Metanephros (tissue), 2 donors: ENCODE results near the gene TM4SF4. TPM values are rescaled to one million over a fixed set of nuclear protein-coding genes. Genes with fewer than 3 reads are reported as not detected.

Experiments used
- small RNA-seq: library from RNA; depleted of rRNA; stranded (forward); fragments of <200 nt; gene quantifications from one replicate; pipeline ENCODE3, GENCODE V24; 2014; ENCODE audit warnings: low replicate concordance
- total RNA-seq: library from RNA; depleted of rRNA; stranded (reverse); fragments of >200 nt; gene quantifications from one replicate; pipeline ENCODE4 v1.2.3, GENCODE V29; 2014

TM4SF4 gene
- 0.58 TPM for total RNA-seq

GRCh38 chr3:149474250-149474817 is at the start of gene TM4SF4:
TSS of gene TM4SF4 (plus strand) at chr3:149474697. CDS start at chr3:149474878, 181 bp downstream.

Small RNA genes lying within 50 kb of the gene (small RNA-seq; reads per million reads assigned to genes)
- gene AC108751.2: not detected
- gene RNU6-1098P: not detected

Other genes starting within 250 kb of the TM4SF4 start
- gene TM4SF18, start 141.1 kb upstream of the TM4SF4 start, total RNA-seq: 37.4 TPM
- 94.5 TPM for gene TM4SF1, start 97.0 kb upstream of the TM4SF4 start, total RNA-seq
- 103 TPM for gene WWTR1, start 183.3 kb downstream of the TM4SF4 start, total RNA-seq